ENCODE data around the gene STS.
A peak's percentile ranks its signal among the peaks of the same experiment; 100 is the strongest.
"Not testable (repeated sequence)": the region's sequence is repeated elsewhere in the genome, so short reads cannot be mapped to it uniquely, and the experiment has no call there.

Gene STS

GRCh38 chrX:7143076-7143475, 4.4 kb upstream of the STS start:
- no peak for DNase-seq (ENCODE audit: low spot score)

GRCh38 chrX:7143941-7144525, 3.5 kb upstream of the STS start:
- DNase-seq (ENCODE audit: low spot score), result no peak

GRCh38 chrX:7145454-7145853, 2.1 kb upstream of the STS start:
- DNase-seq (ENCODE audit: low spot score), result no peak

GRCh38 chrX:7146020-7146702, 1.4 kb upstream of the STS start:
- DNase-seq (ENCODE audit: low spot score), result no peak

- no peak for DNase-seq (ENCODE audit: low spot score)
These were observed 654 bp upstream of the STS start for GRCh38 chrX:7146703-7147412.

GRCh38 chrX:7147978-7148854, 704 bp downstream of the STS start, which contains the start of gene PUDP:
Gene PUDP, minus strand, starts transcription at chrX:7148153. Its CDS starts 40 bp downstream, at chrX:7148113.
- DNase-seq (ENCODE audit: low spot score), result peak; percentile 98

- DNase-seq (ENCODE audit: low spot score), result no peak
These were observed 1.9 kb downstream of the STS start for GRCh38 chrX:7149411-7149810.

- DNase-seq (ENCODE audit: low spot score), result no peak
These were observed 5.7 kb downstream of the STS start for GRCh38 chrX:7153231-7153630.

GRCh38 chrX:7154041-7154597, 6.6 kb downstream of the STS start:
- no peak for DNase-seq (ENCODE audit: low spot score)

GRCh38 chrX:7155163-7155562, 7.7 kb downstream of the STS start:
- no peak for DNase-seq (ENCODE audit: low spot score)

- no peak for DNase-seq (ENCODE audit: low spot score)
These were observed 9.4 kb downstream of the STS start for GRCh38 chrX:7156879-7157278.

- DNase-seq (ENCODE audit: low spot score), result no peak
These were observed 11.0 kb downstream of the STS start for GRCh38 chrX:7158468-7158990.

- peak; percentile 30 for DNase-seq (ENCODE audit: low spot score)
These were observed 11.8 kb downstream of the STS start for GRCh38 chrX:7159149-7159861.

GRCh38 chrX:7163146-7163677, 15.7 kb downstream of the STS start:
- DNase-seq (ENCODE audit: low spot score), result no peak

- DNase-seq (ENCODE audit: low spot score), result no peak
These were observed 16.7 kb downstream of the STS start for GRCh38 chrX:7164174-7164573.

- DNase-seq (ENCODE audit: low spot score), result no peak
These were observed 20.9 kb downstream of the STS start for GRCh38 chrX:7168371-7168770.

- no peak for DNase-seq (ENCODE audit: low spot score)
These were observed 22.1 kb downstream of the STS start for GRCh38 chrX:7169627-7170026.

GRCh38 chrX:7170898-7171297, 23.4 kb downstream of the STS start:
- DNase-seq (ENCODE audit: low spot score), result no peak

- not testable (repeated sequence) for DNase-seq (ENCODE audit: low spot score)
These were observed 31.3 kb downstream of the STS start for GRCh38 chrX:7178859-7179258.

GRCh38 chrX:7179446-7179845, 31.9 kb downstream of the STS start:
- no peak for DNase-seq (ENCODE audit: low spot score)

GRCh38 chrX:7184816-7185215, 37.3 kb downstream of the STS start:
- no peak for DNase-seq (ENCODE audit: low spot score)

Data from AG20443 (cell line).